ENCODE measurements around the gene MTNR1A.

- TF ChIP-seq BHLHE40 (IDR thresholded peaks at IDR 0.05; ENCODE audit: low read length) = no peak
- TF ChIP-seq ETV6 (IDR thresholded peaks at IDR 0.05; ENCODE audit: borderline replicate concordance in 1 of 2, low read depth in 2 of 2, low read length in 1 of 2) = no peak
- no peak for TF ChIP-seq ETV6 (CRISPR knock-in tag; IDR thresholded peaks at IDR 0.05; ENCODE audit: borderline replicate concordance)
- no peak for TF ChIP-seq NCOA4 (IDR thresholded peaks at IDR 0.05; ENCODE audit: partially characterized antibody)
- TF ChIP-seq ESRRB (CRISPR knock-in tag; IDR thresholded peaks at IDR 0.05; ENCODE audit: borderline replicate concordance) = no peak
- TF ChIP-seq NR2C2 (CRISPR knock-in tag; IDR thresholded peaks at IDR 0.05) = no peak
- TF ChIP-seq NR2C2 (tag; IDR thresholded peaks at IDR 0.05) = no peak
- TF ChIP-seq MAX (CRISPR knock-in tag; IDR thresholded peaks at IDR 0.05) = no peak
- TF ChIP-seq, protein P1, sequence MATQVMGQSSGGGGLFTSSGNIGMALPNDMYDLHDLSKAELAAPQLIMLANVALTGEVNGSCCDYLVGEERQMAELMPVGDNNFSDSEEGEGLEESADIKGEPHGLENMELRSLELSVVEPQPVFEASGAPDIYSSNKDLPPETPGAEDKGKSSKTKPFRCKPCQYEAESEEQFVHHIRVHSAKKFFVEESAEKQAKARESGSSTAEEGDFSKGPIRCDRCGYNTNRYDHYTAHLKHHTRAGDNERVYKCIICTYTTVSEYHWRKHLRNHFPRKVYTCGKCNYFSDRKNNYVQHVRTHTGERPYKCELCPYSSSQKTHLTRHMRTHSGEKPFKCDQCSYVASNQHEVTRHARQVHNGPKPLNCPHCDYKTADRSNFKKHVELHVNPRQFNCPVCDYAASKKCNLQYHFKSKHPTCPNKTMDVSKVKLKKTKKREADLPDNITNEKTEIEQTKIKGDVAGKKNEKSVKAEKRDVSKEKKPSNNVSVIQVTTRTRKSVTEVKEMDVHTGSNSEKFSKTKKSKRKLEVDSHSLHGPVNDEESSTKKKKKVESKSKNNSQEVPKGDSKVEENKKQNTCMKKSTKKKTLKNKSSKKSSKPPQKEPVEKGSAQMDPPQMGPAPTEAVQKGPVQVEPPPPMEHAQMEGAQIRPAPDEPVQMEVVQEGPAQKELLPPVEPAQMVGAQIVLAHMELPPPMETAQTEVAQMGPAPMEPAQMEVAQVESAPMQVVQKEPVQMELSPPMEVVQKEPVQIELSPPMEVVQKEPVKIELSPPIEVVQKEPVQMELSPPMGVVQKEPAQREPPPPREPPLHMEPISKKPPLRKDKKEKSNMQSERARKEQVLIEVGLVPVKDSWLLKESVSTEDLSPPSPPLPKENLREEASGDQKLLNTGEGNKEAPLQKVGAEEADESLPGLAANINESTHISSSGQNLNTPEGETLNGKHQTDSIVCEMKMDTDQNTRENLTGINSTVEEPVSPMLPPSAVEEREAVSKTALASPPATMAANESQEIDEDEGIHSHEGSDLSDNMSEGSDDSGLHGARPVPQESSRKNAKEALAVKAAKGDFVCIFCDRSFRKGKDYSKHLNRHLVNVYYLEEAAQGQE (IDR thresholded peaks at IDR 0.05; ENCODE audit: borderline replicate concordance) = no peak
- TF ChIP-seq, protein P1 (CRISPR knock-in tag; IDR thresholded peaks at IDR 0.05; ENCODE audit: low read depth) = no peak
- TF ChIP-seq ZSCAN32 (CRISPR knock-in tag; IDR thresholded peaks at IDR 0.05) = no peak
- no peak for TF ChIP-seq ZBTB2 (IDR thresholded peaks at IDR 0.05)
- no peak for TF ChIP-seq JUNB (CRISPR knock-in tag; conservative IDR thresholded peaks at IDR 0.05)
- TF ChIP-seq, protein P2, sequence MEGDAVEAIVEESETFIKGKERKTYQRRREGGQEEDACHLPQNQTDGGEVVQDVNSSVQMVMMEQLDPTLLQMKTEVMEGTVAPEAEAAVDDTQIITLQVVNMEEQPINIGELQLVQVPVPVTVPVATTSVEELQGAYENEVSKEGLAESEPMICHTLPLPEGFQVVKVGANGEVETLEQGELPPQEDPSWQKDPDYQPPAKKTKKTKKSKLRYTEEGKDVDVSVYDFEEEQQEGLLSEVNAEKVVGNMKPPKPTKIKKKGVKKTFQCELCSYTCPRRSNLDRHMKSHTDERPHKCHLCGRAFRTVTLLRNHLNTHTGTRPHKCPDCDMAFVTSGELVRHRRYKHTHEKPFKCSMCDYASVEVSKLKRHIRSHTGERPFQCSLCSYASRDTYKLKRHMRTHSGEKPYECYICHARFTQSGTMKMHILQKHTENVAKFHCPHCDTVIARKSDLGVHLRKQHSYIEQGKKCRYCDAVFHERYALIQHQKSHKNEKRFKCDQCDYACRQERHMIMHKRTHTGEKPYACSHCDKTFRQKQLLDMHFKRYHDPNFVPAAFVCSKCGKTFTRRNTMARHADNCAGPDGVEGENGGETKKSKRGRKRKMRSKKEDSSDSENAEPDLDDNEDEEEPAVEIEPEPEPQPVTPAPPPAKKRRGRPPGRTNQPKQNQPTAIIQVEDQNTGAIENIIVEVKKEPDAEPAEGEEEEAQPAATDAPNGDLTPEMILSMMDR (IDR thresholded peaks at IDR 0.05 in 2 of 3, conservative IDR thresholded peaks at IDR 0.05 in 1 of 3; ENCODE audit: insufficient read depth in 2 of 3, low read depth in 1 of 3, low read length in 3 of 3) = no peak
- TF ChIP-seq GABPA (tag; conservative IDR thresholded peaks at IDR 0.05; ENCODE audit: low read depth) = no peak
- no peak for TF ChIP-seq ZEB2 (IDR thresholded peaks at IDR 0.05)
Observed at GRCh38 chr4:186494496-186494895, 60.9 kb downstream of the MTNR1A start.
